22Rv1 (cell line): ENCODE results near the gene SUMO2.

Source experiments
- ZFX ChIP-seq: fragments of 450-650 bp; IDR thresholded peaks from 2 replicates; pipeline ENCODE4 v1.6.1; 2017; ENCODE audit warnings: antibody characterized with exemption, borderline replicate concordance
- TF ChIP-seq, protein P1 (sequence below): fragments of 450-650 bp; IDR thresholded peaks from 2 replicates; pipeline ENCODE4 v1.5.1; 2017; ENCODE audit warnings: mild to moderate bottlenecking

DNA sequence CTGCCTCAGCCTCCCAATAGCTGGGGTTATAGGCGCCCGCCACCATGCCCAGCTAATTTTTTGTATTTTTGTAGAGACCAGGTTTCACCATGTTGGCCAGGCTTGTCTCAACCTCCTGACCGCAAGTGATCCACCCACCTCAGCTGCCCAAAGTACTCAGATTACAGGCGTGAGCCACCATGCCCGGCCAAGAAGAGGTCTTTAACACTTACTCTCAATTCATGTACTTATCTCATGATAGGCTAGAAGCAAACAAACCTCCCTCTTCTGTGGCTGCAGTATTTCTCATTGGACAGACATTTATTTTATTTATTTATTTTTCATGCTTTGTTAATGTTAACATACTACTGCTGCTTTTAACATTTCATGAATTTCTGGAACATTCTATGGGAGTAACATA lies 44.2 kb downstream of the SUMO2 start:
- TF ChIP-seq, protein P1, sequence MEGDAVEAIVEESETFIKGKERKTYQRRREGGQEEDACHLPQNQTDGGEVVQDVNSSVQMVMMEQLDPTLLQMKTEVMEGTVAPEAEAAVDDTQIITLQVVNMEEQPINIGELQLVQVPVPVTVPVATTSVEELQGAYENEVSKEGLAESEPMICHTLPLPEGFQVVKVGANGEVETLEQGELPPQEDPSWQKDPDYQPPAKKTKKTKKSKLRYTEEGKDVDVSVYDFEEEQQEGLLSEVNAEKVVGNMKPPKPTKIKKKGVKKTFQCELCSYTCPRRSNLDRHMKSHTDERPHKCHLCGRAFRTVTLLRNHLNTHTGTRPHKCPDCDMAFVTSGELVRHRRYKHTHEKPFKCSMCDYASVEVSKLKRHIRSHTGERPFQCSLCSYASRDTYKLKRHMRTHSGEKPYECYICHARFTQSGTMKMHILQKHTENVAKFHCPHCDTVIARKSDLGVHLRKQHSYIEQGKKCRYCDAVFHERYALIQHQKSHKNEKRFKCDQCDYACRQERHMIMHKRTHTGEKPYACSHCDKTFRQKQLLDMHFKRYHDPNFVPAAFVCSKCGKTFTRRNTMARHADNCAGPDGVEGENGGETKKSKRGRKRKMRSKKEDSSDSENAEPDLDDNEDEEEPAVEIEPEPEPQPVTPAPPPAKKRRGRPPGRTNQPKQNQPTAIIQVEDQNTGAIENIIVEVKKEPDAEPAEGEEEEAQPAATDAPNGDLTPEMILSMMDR: no peak
- TF ChIP-seq ZFX: no peak
